ENCODE results near the gene CTNNA3. TPM values are rescaled to one million over a fixed set of nuclear protein-coding genes. Genes with fewer than 3 reads are reported as not detected.

CTNNA3 gene
- total RNA-seq, 1 experiment from 2014 or later, result 0.20 TPM

GRCh38 chr10:66848856-66849255 is 847.1 kb downstream of the CTNNA3 start:
- intact Hi-C loops (cut with micrococcal nuclease; ENCODE audit: unreplicated experiment), result no loop called here
- Histone ChIP-seq H3K4me1 (no peaks in the 10 kb centered on the region), H3K36me3 (ENCODE audit: control insufficient read depth, insufficient read depth, low read length) (no peaks in the 10 kb centered on the region), H3K4me3 (ENCODE audit: low read depth, low read length) (no peak overlapping the region), H3K27me3 (replicated peaks; ENCODE audit: control insufficient read depth, insufficient read depth, low read length) (no peaks in the 10 kb centered on the region), H3K9me3 (no peaks in the 10 kb centered on the region; the same call in 1 of the 2 replicates)
- no peak for TF ChIP-seq CTCF (IDR thresholded peaks at IDR 0.05; ENCODE audit: insufficient read depth in 1 of 2, low read depth in 1 of 2, low read length in 1 of 2, severe bottlenecking in 1 of 2, unreplicated experiment in 1 of 2)
- Mint-ChIP-seq H3K27ac (ENCODE audit: unreplicated experiment) (no peak overlapping the region), H3K4me3 (ENCODE audit: unreplicated experiment) (no peak overlapping the region), H3K4me1 (ENCODE audit: low read depth, unreplicated experiment) (no peaks in the 10 kb centered on the region), H3K27me3 (ENCODE audit: insufficient read depth, unreplicated experiment) (peaks cover 3% of the 10 kb centered on the region), H3K36me3 (ENCODE audit: insufficient read depth, unreplicated experiment) (no peaks in the 10 kb centered on the region), H3K9me3 (ENCODE audit: unreplicated experiment) (no peaks in the 10 kb centered on the region)
- BruUV-seq (replicated peaks), result no TSS peak
- CTCF ChIA-PET, result no interaction called here
- POLR2A ChIA-PET, result no interaction called here
- DNase-seq, result no peak

- intact Hi-C loops (cut with micrococcal nuclease; ENCODE audit: unreplicated experiment), result no loop called here
- POLR2A ChIA-PET, result no interaction called here
- no peak for DNase-seq
- no TSS peak for BruUV-seq (replicated peaks)
- H3K9me3 Mint-ChIP-seq (ENCODE audit: unreplicated experiment), result no peaks in the 10 kb centered on the region
- no peak overlapping the region for H3K4me3 Mint-ChIP-seq (ENCODE audit: unreplicated experiment)
- peaks cover 5% of the 10 kb centered on the region for H3K27me3 Mint-ChIP-seq (ENCODE audit: insufficient read depth, unreplicated experiment)
- no peaks in the 10 kb centered on the region for H3K36me3 Mint-ChIP-seq (ENCODE audit: insufficient read depth, unreplicated experiment)
- Histone ChIP-seq H3K36me3 (ENCODE audit: control insufficient read depth, insufficient read depth, low read length) (no peaks in the 10 kb centered on the region), H3K27me3 (replicated peaks; ENCODE audit: control insufficient read depth, insufficient read depth, low read length) (no peaks in the 10 kb centered on the region), H3K9me3 (no peaks in the 10 kb centered on the region), H3K4me1 (no peaks in the 10 kb centered on the region), H3K4me3 (ENCODE audit: low read depth, low read length) (no peak overlapping the region)
- no peaks in the 10 kb centered on the region for H3K4me1 Mint-ChIP-seq (ENCODE audit: low read depth, unreplicated experiment)
- CTCF ChIA-PET, result no interaction called here
- TF ChIP-seq CTCF (IDR thresholded peaks at IDR 0.05; ENCODE audit: insufficient read depth in 1 of 2, low read depth in 1 of 2, low read length in 1 of 2, severe bottlenecking in 1 of 2, unreplicated experiment in 1 of 2), result no peak
- no peak overlapping the region for H3K27ac Mint-ChIP-seq (ENCODE audit: unreplicated experiment)
Observed at GRCh38 chr10:66844176-66844942, 851.6 kb downstream of the CTNNA3 start.

GRCh38 chr10:66843396-66843795 is 852.6 kb downstream of the CTNNA3 start:
- H3K9me3 ChIP-seq, result no peaks in the 10 kb centered on the region
- intact Hi-C loops (cut with micrococcal nuclease; ENCODE audit: unreplicated experiment), result no loop called here
- CTCF ChIA-PET, result no interaction called here
- BruUV-seq (replicated peaks), result no TSS peak
- no peaks in the 10 kb centered on the region for H3K27me3 ChIP-seq (replicated peaks; ENCODE audit: control insufficient read depth, insufficient read depth, low read length)
- no peak overlapping the region for H3K27ac Mint-ChIP-seq (ENCODE audit: unreplicated experiment)
- POLR2A ChIA-PET, result no interaction called here
- no peak overlapping the region for H3K4me3 Mint-ChIP-seq (ENCODE audit: unreplicated experiment)
- no peaks in the 10 kb centered on the region for H3K9me3 Mint-ChIP-seq (ENCODE audit: unreplicated experiment)
- H3K4me3 ChIP-seq (ENCODE audit: low read depth, low read length), result no peak overlapping the region
- no peak for DNase-seq
- H3K4me1 Mint-ChIP-seq (ENCODE audit: low read depth, unreplicated experiment), result no peaks in the 10 kb centered on the region
- no peaks in the 10 kb centered on the region for H3K36me3 Mint-ChIP-seq (ENCODE audit: insufficient read depth, unreplicated experiment)
- peaks cover 4% of the 10 kb centered on the region for H3K27me3 Mint-ChIP-seq (ENCODE audit: insufficient read depth, unreplicated experiment)
- H3K4me1 ChIP-seq, result no peaks in the 10 kb centered on the region
- H3K36me3 ChIP-seq (ENCODE audit: control insufficient read depth, insufficient read depth, low read length), result no peaks in the 10 kb centered on the region
- no peak for TF ChIP-seq CTCF (IDR thresholded peaks at IDR 0.05; ENCODE audit: insufficient read depth in 1 of 2, low read depth in 1 of 2, low read length in 1 of 2, severe bottlenecking in 1 of 2, unreplicated experiment in 1 of 2)

All from Caco-2 (cell line).